ENCODE measurements around the gene GMDS. TPM values are rescaled to one million over a fixed set of nuclear protein-coding genes. Genes with fewer than 3 reads are reported as not detected.

The GMDS gene
- total and polyA plus RNA-seq, 2 of the 4 experiments (the other 2 are of a cell fraction), result 7.3 to 21.9 TPM

- Histone ChIP-seq H4K20me1 (ENCODE audit: insufficient read depth, low read length) (peaks cover 5% of the 10 kb centered on the region; the same call in 1 of the 2 replicates), H3K79me1 (ENCODE audit: low read depth in 1 of 2, low read length in 2 of 2) (peaks cover 10 to 14% of the 10 kb centered on the region in 2 experiments), H2BK15ac (ENCODE audit: low read depth, low read length) (no peak overlapping the region), H3K9me1 (ENCODE audit: insufficient read depth, low read length) (no peaks in the 10 kb centered on the region), H3K23ac (ENCODE audit: low read depth, low read length) (no peak overlapping the region), H3K4ac (ENCODE audit: low read depth, low read length) (no peak overlapping the region), H4K91ac (ENCODE audit: insufficient read depth, low read depth, low read length) (no peak overlapping the region), H3K18ac (ENCODE audit: low read depth, low read length) (no peak overlapping the region), H3K4me3 (ENCODE audit: insufficient read depth, low read depth, low read length) (no peak overlapping the region), H2AK5ac (ENCODE audit: low read depth, low read length) (no peak overlapping the region), H3K56ac (ENCODE audit: extremely low read depth, insufficient read depth, low read length) (no peak overlapping the region), H3K36me3 (ENCODE audit: control insufficient read depth, insufficient read depth, low read length) (peaks cover 8% of the 10 kb centered on the region; the same call in 1 of the 2 replicates), H2BK20ac (ENCODE audit: low read depth, low read length) (no peak overlapping the region), H2BK5ac (ENCODE audit: low read depth, low read length, poor library complexity, severe bottlenecking) (no peak overlapping the region), H3K4me2 (ENCODE audit: low read depth, low read length) (no peak overlapping the region), H3K27me3 (ENCODE audit: control insufficient read depth, insufficient read depth, low read length) (no peaks in the 10 kb centered on the region), H3K14ac (replicated peaks; ENCODE audit: low read depth, low read length) (no peak overlapping the region), H4K8ac (ENCODE audit: low read depth in 2 of 2, low read length in 2 of 2) (no peak overlapping the region), H3K4me1 (ENCODE audit: control insufficient read depth, insufficient read depth, low read length) (peaks cover 4% of the 10 kb centered on the region; the same call in 1 of the 2 replicates), H2AFZ (replicated peaks; ENCODE audit: low read length, poor library complexity) (no peak overlapping the region), H2AK9ac (replicated peaks; ENCODE audit: low read depth, low read length, poor library complexity) (no peak overlapping the region), H2BK120ac (ENCODE audit: low read depth, low read length) (no peak overlapping the region), H4K5ac (ENCODE audit: low read depth, low read length) (no peak overlapping the region), H3K9ac (ENCODE audit: low read depth, low read length) (no peak overlapping the region), H3K9me3 (ENCODE audit: control insufficient read depth, insufficient read depth, low read length) (no peaks in the 10 kb centered on the region), H3K27ac (ENCODE audit: insufficient read depth, low read length) (no peak overlapping the region)
- intact Hi-C loops (cut with micrococcal nuclease), result no loop called here
- WGBS, 2 experiments (ENCODE audit: extremely low coverage in 2 of 2, insufficient read length in 1 of 2), result 83% methylated on average over 18 of the region's 50 CpGs; no CpG with 5 or more reads in 1 of the 2 experiments
- dilution Hi-C loops (cut with HindIII; ENCODE audit: low sequenced_read_pairs, unreplicated experiment), result no loop called here
- BruUV-seq (replicated peaks), result no TSS peak
- POLR2A ChIA-PET (ENCODE audit: unreplicated experiment), result no interaction called here
- ATAC-seq (ENCODE audit: low read depth), result no peak
- CTCF ChIA-PET, result interaction anchor here (0.6 kb wide), 1 partner anchor 484 kb away, joined by 3 read pairs; no protein-coding TSS in a partner anchor
- DNase-seq, result no peak
- in situ Hi-C loops (cut with MboI; ENCODE audit: low sequenced_read_pairs), result no loop called here
- TF ChIP-seq RFX5 (IDR thresholded peaks at IDR 0.05; ENCODE audit: low read depth, low read length) (no peak), MAFK (IDR thresholded peaks at IDR 0.05; ENCODE audit: low read depth, low read length) (no peak), USF2 (IDR thresholded peaks at IDR 0.05; ENCODE audit: low read depth, low read length) (no peak), RCOR1 (IDR thresholded peaks at IDR 0.05; ENCODE audit: insufficient replicate concordance, low read length) (no peak), NFE2L2 (IDR thresholded peaks at IDR 0.05; ENCODE audit: low read depth, low read length) (no peak), MAZ (IDR thresholded peaks at IDR 0.05; ENCODE audit: borderline replicate concordance, low read depth, low read length) (no peak), ELK1 (IDR thresholded peaks at IDR 0.05; ENCODE audit: borderline replicate concordance, low read depth, low read length) (no peak), CEBPB (IDR thresholded peaks at IDR 0.05; ENCODE audit: low read depth, low read length) (no peak), SMC3 (IDR thresholded peaks at IDR 0.05; ENCODE audit: low read depth, low read length) (no peak), RAD21 (IDR thresholded peaks at IDR 0.05; ENCODE audit: low read length) (no peak), POLR2A (IDR thresholded peaks at IDR 0.05; ENCODE audit: low read depth, low read length) (no peak), BHLHE40 (IDR thresholded peaks at IDR 0.05; ENCODE audit: low read depth, low read length) (no peak), CTCF (conservative IDR thresholded peaks at IDR 0.05; ENCODE audit: low read depth, low read length) (no peak), CHD1 (IDR thresholded peaks at IDR 0.05; ENCODE audit: low read depth, low read length) (no peak), FOS (IDR thresholded peaks at IDR 0.05; ENCODE audit: low read depth, low read length) (no peak), MXI1 (IDR thresholded peaks at IDR 0.05; ENCODE audit: borderline replicate concordance, low read depth, low read length) (no peak)
These were observed 624.8 kb downstream of the GMDS start for GRCh38 chr6:1620504-1621069.
